Measurements from ENCODE around the gene EPB41. TPM values are rescaled to one million over a fixed set of nuclear protein-coding genes. Genes with fewer than 3 reads are reported as not detected.

The EPB41 gene
- total RNA-seq, 1 donor from 2014 or later = 37.6 TPM

DNA sequence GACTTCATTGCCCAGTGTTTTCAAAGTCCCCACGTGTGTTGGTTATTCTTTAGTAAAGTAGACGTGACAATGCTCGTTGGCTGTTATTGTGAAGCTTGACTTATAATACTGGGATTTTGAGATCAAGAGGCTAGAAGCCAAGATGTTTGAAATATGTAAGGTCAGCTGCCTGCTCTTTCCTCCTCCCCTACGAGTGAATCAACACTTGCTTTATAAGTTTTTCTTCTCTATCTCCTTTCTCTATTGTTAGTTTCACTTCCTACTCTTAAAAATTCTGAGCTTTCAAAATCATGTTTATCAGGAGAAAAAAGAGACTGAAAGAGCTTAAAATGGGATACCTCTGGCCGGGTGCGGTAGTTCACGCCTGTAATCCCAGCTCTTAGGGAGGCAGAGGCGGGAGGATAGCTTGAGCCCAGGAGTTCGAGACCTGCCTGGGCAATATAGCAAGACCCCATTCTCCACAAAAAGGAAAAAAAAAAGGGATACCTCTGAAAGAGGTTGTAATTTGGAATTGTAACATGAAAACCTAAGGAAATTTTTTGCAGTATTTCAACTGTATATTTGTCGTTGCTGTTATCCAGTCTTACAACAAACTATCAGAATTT is 72.0 kb downstream of the EPB41 start:
- Histone ChIP-seq H3K9me3 (ENCODE audit: control insufficient read depth in 3 of 3, low read length in 3 of 3) (no peaks in the 10 kb centered on the region), H3K27me3 (ENCODE audit: control insufficient read depth in 3 of 3, insufficient read depth in 3 of 3, low read length in 3 of 3) (no peaks in the 10 kb centered on the region), H3K4me3 (ENCODE audit: low read length in 3 of 3) (no peak overlapping the region), H3K27ac (ENCODE audit: low read depth, low read length) (no peak overlapping the region), H3K9ac (ENCODE audit: low read depth in 1 of 3, low read length in 3 of 3) (no peak overlapping the region), H3K4me1 (ENCODE audit: control insufficient read depth in 3 of 3, insufficient read depth in 3 of 3, low read length in 3 of 3) (peaks cover 2 to 17% (median 11%) of the 10 kb centered on the region in 3 donors), H3K36me3 (ENCODE audit: control insufficient read depth in 3 of 3, insufficient read depth in 3 of 3, low read length in 3 of 3) (peaks cover 0 to 3% (median 3%) of the 10 kb centered on the region in 3 donors)

DNA sequence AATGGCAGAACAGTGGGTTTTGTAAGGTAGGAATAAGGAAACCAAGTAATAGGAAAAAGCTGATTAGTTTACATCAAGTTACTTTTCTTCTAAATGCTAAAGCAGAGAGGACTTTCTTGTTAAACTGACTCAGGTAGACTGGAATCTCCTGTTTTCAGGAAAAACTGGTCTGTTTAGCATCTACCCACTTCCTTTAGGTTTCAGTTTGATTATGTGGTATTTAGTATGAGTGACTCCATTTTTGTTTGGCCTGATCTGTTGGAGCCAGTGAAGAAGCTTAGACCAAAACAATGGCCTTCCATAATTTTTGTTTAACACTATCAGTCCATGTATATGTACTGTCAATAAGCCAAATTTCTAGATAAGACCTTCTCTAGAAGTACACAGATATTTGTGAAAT is 88.4 kb downstream of the EPB41 start:
- H3K4me1 ChIP-seq (ENCODE audit: control insufficient read depth in 3 of 3, insufficient read depth in 3 of 3, low read length in 3 of 3) = no peaks in the 10 kb centered on the region
- no peak overlapping the region for H3K4me3 ChIP-seq (ENCODE audit: low read length in 3 of 3)
- no peak overlapping the region for H3K27ac ChIP-seq (ENCODE audit: low read depth, low read length)
- H3K27me3 ChIP-seq (ENCODE audit: control insufficient read depth in 3 of 3, insufficient read depth in 3 of 3, low read length in 3 of 3) = no peaks in the 10 kb centered on the region
- H3K9me3 ChIP-seq (ENCODE audit: control insufficient read depth in 3 of 3, low read length in 3 of 3) = no peaks in the 10 kb centered on the region
- H3K36me3 ChIP-seq (ENCODE audit: control insufficient read depth in 3 of 3, insufficient read depth in 3 of 3, low read length in 3 of 3) = no peaks in the 10 kb centered on the region
- no peak overlapping the region for H3K9ac ChIP-seq (ENCODE audit: low read depth in 1 of 3, low read length in 3 of 3)

DNA sequence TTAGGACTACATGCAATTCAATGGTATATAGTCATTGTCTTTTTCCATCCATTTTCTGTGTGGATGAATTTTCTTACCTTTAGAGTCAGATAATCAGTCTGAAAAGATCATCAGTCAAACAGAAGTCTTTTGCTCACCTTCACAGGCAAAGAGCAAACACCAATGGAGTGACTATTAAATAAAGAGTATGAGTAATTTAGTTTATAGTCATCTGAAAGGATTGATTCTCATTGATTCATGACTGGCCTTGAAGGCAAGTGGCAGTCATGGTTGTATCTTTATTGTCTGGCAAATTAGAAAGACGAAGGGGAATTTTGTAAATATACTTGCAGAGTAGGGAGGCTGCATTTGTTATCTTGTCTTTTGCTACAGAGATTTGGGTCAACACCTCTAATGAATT is 89.9 kb downstream of the EPB41 start:
- H3K27ac ChIP-seq (ENCODE audit: low read depth, low read length) = no peak overlapping the region
- no peak overlapping the region for H3K4me3 ChIP-seq (ENCODE audit: low read length in 3 of 3)
- H3K36me3 ChIP-seq (ENCODE audit: control insufficient read depth in 3 of 3, insufficient read depth in 3 of 3, low read length in 3 of 3) = peaks cover 0 to 3% (median 0%) of the 10 kb centered on the region in 3 donors
- H3K9ac ChIP-seq (ENCODE audit: low read depth in 1 of 3, low read length in 3 of 3) = no peak overlapping the region
- H3K4me1 ChIP-seq (ENCODE audit: control insufficient read depth in 3 of 3, insufficient read depth in 3 of 3, low read length in 3 of 3) = no peaks in the 10 kb centered on the region
- H3K9me3 ChIP-seq (ENCODE audit: control insufficient read depth in 3 of 3, low read length in 3 of 3) = no peaks in the 10 kb centered on the region
- no peaks in the 10 kb centered on the region for H3K27me3 ChIP-seq (ENCODE audit: control insufficient read depth in 3 of 3, insufficient read depth in 3 of 3, low read length in 3 of 3)

DNA sequence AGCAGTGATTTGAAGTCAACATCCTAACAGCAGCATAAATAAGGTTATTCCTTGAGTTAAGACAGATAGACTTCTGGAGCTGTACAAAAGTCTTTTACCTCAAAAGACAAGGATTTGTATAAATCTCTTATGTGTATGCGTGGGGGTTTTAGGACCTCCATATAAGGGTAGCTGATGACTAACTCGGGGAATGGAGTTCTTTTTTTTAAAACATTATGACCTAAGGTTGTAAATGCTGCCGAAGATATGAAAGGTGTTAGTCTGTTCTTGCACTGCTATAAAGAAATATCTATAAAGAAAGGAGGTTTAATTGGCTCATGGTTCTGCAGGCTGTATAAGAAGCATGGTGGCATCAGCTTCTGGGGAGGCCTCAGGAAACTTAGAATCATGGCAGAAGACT is 90.4 kb downstream of the EPB41 start:
- H3K9me3 ChIP-seq (ENCODE audit: control insufficient read depth in 3 of 3, low read length in 3 of 3) = no peaks in the 10 kb centered on the region
- no peak overlapping the region for H3K27ac ChIP-seq (ENCODE audit: low read depth, low read length)
- H3K9ac ChIP-seq (ENCODE audit: low read depth in 1 of 3, low read length in 3 of 3) = no peak overlapping the region
- no peak overlapping the region for H3K4me3 ChIP-seq (ENCODE audit: low read length in 3 of 3)
- H3K36me3 ChIP-seq (ENCODE audit: control insufficient read depth in 3 of 3, insufficient read depth in 3 of 3, low read length in 3 of 3) = peaks cover 0 to 3% (median 0%) of the 10 kb centered on the region in 3 donors
- no peaks in the 10 kb centered on the region for H3K27me3 ChIP-seq (ENCODE audit: control insufficient read depth in 3 of 3, insufficient read depth in 3 of 3, low read length in 3 of 3)
- no peaks in the 10 kb centered on the region for H3K4me1 ChIP-seq (ENCODE audit: control insufficient read depth in 3 of 3, insufficient read depth in 3 of 3, low read length in 3 of 3)

DNA sequence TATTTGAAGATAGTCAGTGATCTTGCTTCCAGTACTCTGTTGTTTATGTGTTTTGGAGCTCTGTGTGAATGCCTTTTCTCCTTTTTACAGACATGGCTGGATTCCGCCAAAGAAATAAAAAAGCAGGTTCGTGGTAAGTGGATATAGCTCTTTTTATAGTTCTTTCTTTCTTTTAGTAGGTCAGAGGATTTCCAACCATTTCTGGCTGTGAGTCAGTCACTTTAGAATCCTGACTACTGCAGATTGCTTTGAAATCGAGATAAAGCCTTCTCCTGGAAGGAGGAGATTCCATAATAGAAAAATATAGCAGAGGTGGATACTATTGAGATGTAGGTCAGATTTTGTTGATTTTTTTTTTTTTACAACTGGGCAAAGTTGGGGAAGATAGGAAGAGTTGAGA is 97.4 kb downstream of the EPB41 start:
- no peaks in the 10 kb centered on the region for H3K9me3 ChIP-seq (ENCODE audit: control insufficient read depth in 3 of 3, low read length in 3 of 3)
- H3K4me3 ChIP-seq (ENCODE audit: low read length in 3 of 3) = no peak overlapping the region
- H3K9ac ChIP-seq (ENCODE audit: low read depth in 1 of 3, low read length in 3 of 3) = no peak overlapping the region
- H3K4me1 ChIP-seq (ENCODE audit: control insufficient read depth in 3 of 3, insufficient read depth in 3 of 3, low read length in 3 of 3) = no peaks in the 10 kb centered on the region
- H3K36me3 ChIP-seq (ENCODE audit: control insufficient read depth in 3 of 3, insufficient read depth in 3 of 3, low read length in 3 of 3) = peaks cover 0 to 5% (median 0%) of the 10 kb centered on the region in 3 donors
- no peak overlapping the region for H3K27ac ChIP-seq (ENCODE audit: low read depth, low read length)
- no peaks in the 10 kb centered on the region for H3K27me3 ChIP-seq (ENCODE audit: control insufficient read depth in 3 of 3, insufficient read depth in 3 of 3, low read length in 3 of 3)

DNA sequence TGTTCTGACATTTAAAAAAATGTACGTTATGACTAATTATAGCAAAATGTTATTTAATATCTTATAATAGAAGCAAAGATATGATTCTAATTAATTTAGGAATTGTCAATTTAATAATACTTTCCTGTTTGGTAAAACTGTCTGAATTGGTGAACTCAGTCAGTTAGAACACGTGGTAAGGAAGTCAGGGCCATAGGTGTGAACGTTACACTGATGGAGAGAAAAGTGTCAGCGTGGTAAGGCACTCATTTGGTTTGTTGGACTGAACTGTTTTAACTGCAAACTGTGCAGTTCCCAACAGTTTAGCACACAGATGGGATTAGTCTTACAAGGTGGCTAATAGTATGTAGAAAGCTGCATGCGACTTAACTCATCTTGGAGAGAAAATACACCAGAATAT is 102.9 kb downstream of the EPB41 start:
- Histone ChIP-seq H3K9me3 (ENCODE audit: control insufficient read depth in 3 of 3, low read length in 3 of 3) (no peaks in the 10 kb centered on the region), H3K4me1 (ENCODE audit: control insufficient read depth in 3 of 3, insufficient read depth in 3 of 3, low read length in 3 of 3) (no peaks in the 10 kb centered on the region), H3K4me3 (ENCODE audit: low read length in 3 of 3) (no peak overlapping the region), H3K9ac (ENCODE audit: low read depth in 1 of 3, low read length in 3 of 3) (no peak overlapping the region), H3K27me3 (ENCODE audit: control insufficient read depth in 3 of 3, insufficient read depth in 3 of 3, low read length in 3 of 3) (no peaks in the 10 kb centered on the region), H3K36me3 (ENCODE audit: control insufficient read depth in 3 of 3, insufficient read depth in 3 of 3, low read length in 3 of 3) (peaks cover 0 to 10% (median 6%) of the 10 kb centered on the region in 3 donors), H3K27ac (ENCODE audit: low read depth, low read length) (no peak overlapping the region)

DNA sequence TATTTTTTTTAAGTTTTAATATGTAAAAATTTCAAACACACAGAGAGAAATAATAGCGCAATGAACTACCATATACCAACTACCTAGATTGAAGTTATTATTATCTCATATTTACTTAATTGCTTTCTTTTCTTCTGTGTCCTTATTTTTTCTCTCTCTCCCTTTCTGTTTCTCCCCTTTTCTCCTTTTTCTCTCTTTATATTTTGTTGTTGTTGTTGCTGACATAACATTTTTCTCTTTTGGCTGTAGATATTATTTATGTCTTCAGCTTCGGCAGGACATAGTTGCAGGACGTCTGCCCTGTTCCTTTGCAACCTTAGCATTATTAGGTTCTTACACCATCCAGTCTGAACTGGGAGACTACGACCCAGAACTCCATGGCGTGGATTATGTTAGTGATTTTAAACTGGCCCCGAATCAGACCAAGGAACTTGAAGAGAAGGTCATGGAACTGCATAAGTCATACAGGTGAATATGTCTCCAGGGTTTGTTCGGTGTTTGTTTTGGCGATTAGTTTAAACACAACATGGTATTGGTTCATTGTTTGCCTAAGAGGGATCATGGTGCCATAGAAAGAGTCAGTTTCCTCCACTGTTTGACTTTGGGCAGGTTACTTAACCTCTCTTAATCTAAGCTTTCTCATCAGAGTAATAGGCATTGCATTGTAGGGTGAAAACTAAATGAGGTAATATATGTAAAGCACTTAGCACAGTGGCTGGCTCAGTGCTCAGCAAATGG is 103.8 kb downstream of the EPB41 start:
- peaks cover 0 to 8% (median 6%) of the 10 kb centered on the region in 3 donors for H3K36me3 ChIP-seq (ENCODE audit: control insufficient read depth in 3 of 3, insufficient read depth in 3 of 3, low read length in 3 of 3)
- H3K27ac ChIP-seq (ENCODE audit: low read depth, low read length) = no peak overlapping the region
- H3K9ac ChIP-seq (ENCODE audit: low read depth in 1 of 3, low read length in 3 of 3) = no peak overlapping the region
- no peaks in the 10 kb centered on the region for H3K9me3 ChIP-seq (ENCODE audit: control insufficient read depth in 3 of 3, low read length in 3 of 3)
- H3K4me3 ChIP-seq (ENCODE audit: low read length in 3 of 3) = no peak overlapping the region
- H3K27me3 ChIP-seq (ENCODE audit: control insufficient read depth in 3 of 3, insufficient read depth in 3 of 3, low read length in 3 of 3) = no peaks in the 10 kb centered on the region
- no peaks in the 10 kb centered on the region for H3K4me1 ChIP-seq (ENCODE audit: control insufficient read depth in 3 of 3, insufficient read depth in 3 of 3, low read length in 3 of 3)

DNA sequence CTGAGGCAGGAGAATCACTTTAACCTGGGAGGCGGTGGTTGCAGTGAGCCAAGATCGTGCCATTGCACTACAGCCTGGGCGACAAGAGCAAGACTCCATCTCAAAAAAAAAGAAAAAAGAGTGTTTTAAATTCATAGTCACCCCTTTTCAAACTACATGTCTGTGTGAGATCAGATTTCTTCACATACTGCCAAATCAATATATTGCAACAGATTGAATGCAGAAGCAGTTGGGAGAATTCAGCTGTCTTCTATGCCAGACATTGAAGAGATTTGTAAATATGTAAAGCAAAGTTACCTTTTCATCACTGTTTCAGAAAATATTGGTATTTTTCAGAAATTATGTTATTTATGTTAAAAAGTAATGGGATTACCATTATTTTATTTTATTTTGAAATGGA is 108.3 kb downstream of the EPB41 start:
- H3K27ac ChIP-seq (ENCODE audit: low read depth, low read length) = no peak overlapping the region
- peaks cover 0 to 6% (median 5%) of the 10 kb centered on the region in 3 donors for H3K36me3 ChIP-seq (ENCODE audit: control insufficient read depth in 3 of 3, insufficient read depth in 3 of 3, low read length in 3 of 3)
- H3K9ac ChIP-seq (ENCODE audit: low read depth in 1 of 3, low read length in 3 of 3) = no peak overlapping the region
- H3K4me3 ChIP-seq (ENCODE audit: low read length in 3 of 3) = no peak overlapping the region
- H3K9me3 ChIP-seq (ENCODE audit: control insufficient read depth in 3 of 3, low read length in 3 of 3) = no peaks in the 10 kb centered on the region
- H3K4me1 ChIP-seq (ENCODE audit: control insufficient read depth in 3 of 3, insufficient read depth in 3 of 3, low read length in 3 of 3) = no peaks in the 10 kb centered on the region
- H3K27me3 ChIP-seq (ENCODE audit: control insufficient read depth in 3 of 3, insufficient read depth in 3 of 3, low read length in 3 of 3) = no peaks in the 10 kb centered on the region

DNA sequence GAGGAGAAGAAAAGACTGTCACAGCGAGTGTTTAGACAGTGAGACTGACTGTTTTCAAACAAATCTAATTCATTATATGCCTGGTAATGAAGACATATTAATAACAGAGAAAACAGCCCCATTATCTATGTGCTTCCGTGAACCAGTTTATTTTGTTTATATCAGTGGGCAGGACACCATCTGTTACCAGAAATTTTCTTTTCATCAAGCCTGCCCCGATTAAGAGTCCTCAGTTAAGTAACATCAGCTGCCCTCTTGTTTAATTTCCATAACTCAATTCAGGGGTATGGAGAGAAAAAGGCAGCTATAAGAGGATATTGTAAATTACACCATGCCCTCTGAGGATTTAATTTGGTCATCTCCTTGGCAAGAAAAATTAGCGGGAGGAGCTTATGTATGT is 115.3 kb downstream of the EPB41 start:
- no peak overlapping the region for H3K27ac ChIP-seq (ENCODE audit: low read depth, low read length)
- no peak overlapping the region for H3K9ac ChIP-seq (ENCODE audit: low read depth in 1 of 3, low read length in 3 of 3)
- H3K4me1 ChIP-seq (ENCODE audit: control insufficient read depth in 3 of 3, insufficient read depth in 3 of 3, low read length in 3 of 3) = no peaks in the 10 kb centered on the region

DNA sequence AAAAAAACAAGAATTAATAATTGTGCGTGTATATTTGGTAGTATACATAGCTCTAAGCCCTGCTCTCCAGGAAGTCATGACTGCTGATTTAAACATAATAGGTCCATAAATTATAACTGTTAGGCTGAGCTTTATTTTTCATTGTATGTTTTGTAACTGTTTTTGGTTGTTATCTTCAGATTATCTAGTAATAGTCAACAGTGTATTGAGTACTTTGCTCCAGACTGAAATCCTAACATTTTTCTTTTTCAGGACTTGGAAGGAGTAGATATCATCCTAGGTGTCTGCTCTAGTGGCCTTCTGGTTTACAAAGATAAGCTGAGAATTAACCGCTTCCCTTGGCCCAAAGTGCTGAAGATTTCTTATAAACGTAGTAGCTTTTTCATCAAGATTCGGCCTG is 118.5 kb downstream of the EPB41 start:
- Histone ChIP-seq H3K9ac (ENCODE audit: low read depth in 1 of 3, low read length in 3 of 3) (no peak overlapping the region), H3K4me3 (ENCODE audit: low read length in 3 of 3) (no peak overlapping the region), H3K4me1 (ENCODE audit: control insufficient read depth in 3 of 3, insufficient read depth in 3 of 3, low read length in 3 of 3) (peaks cover 0 to 3% (median 0%) of the 10 kb centered on the region in 3 donors), H3K27ac (ENCODE audit: low read depth, low read length) (no peak overlapping the region), H3K27me3 (ENCODE audit: control insufficient read depth in 3 of 3, insufficient read depth in 3 of 3, low read length in 3 of 3) (no peaks in the 10 kb centered on the region), H3K36me3 (ENCODE audit: control insufficient read depth in 3 of 3, insufficient read depth in 3 of 3, low read length in 3 of 3) (peaks cover 4 to 13% (median 8%) of the 10 kb centered on the region in 3 donors), H3K9me3 (ENCODE audit: control insufficient read depth in 3 of 3, low read length in 3 of 3) (no peaks in the 10 kb centered on the region)

More for the DNA sequence above, 115.3 kb downstream of the EPB41 start:
- peaks cover 4 to 13% (median 6%) of the 10 kb centered on the region in 3 donors for H3K36me3 ChIP-seq (ENCODE audit: control insufficient read depth in 3 of 3, insufficient read depth in 3 of 3, low read length in 3 of 3)
- H3K9me3 ChIP-seq (ENCODE audit: control insufficient read depth in 3 of 3, low read length in 3 of 3) = no peaks in the 10 kb centered on the region
- no peaks in the 10 kb centered on the region for H3K27me3 ChIP-seq (ENCODE audit: control insufficient read depth in 3 of 3, insufficient read depth in 3 of 3, low read length in 3 of 3)
- no peak overlapping the region for H3K4me3 ChIP-seq (ENCODE audit: low read length in 3 of 3)

Measured in skeletal muscle tissue (tissue), 4 donors.